Loucy (cell line): ENCODE results near the gene AMFR.
A peak's percentile ranks its signal among the peaks of the same experiment; 100 is the strongest.

Source experiments
- H2AFZ ChIP-seq: fragments of 200-600 bp; sonication (generic); 2 replicates; pipeline ENCODE4 v1.6.0; 2016; ENCODE audit warnings: antibody characterized with exemption, mild to moderate bottlenecking, low read length, moderate library complexity
- H3F3A ChIP-seq: fragments of 200-600 bp; 2 replicates; pipeline ENCODE4 v1.6.0; 2016; ENCODE audit warnings: antibody characterized with exemption, low read depth, mild to moderate bottlenecking
- H3K27me3 ChIP-seq: fragments of 200-600 bp; sonication (generic); 2 replicates; pipeline ENCODE4 v1.6.1; 2014; ENCODE audit warnings: low read length, mild to moderate bottlenecking; ENCODE audit not compliant: insufficient read depth, poor library complexity, severe bottlenecking
- H3K36me3 ChIP-seq: fragments of 200-600 bp; sonication (generic); 2 replicates; pipeline ENCODE4 v1.6.1; 2016; ENCODE audit warnings: low read length; ENCODE audit not compliant: insufficient read depth
- H3K4me1 ChIP-seq: fragments of 200-600 bp; sonication (generic); 2 replicates; pipeline ENCODE4 v1.5.1; 2014; ENCODE audit warnings: low read length, mild to moderate bottlenecking; ENCODE audit not compliant: insufficient read depth, poor library complexity, severe bottlenecking
- H3K4me2 ChIP-seq: fragments of 200-600 bp; sonication (generic); 2 replicates; pipeline ENCODE4 v1.6.0; 2014; ENCODE audit warnings: antibody characterized with exemption, low read length, low read depth, mild to moderate bottlenecking; ENCODE audit not compliant: poor library complexity, severe bottlenecking
- H3K4me3 ChIP-seq: fragments of 200-600 bp; sonication (generic); 2 replicates; pipeline ENCODE4 v1.5.1; 2014; ENCODE audit warnings: low read length, mild to moderate bottlenecking, mixed read lengths; ENCODE audit not compliant: poor library complexity, severe bottlenecking
- H3K79me2 ChIP-seq: fragments of 200-600 bp; sonication (generic); 2 replicates; pipeline ENCODE4 v1.6.1; 2014; ENCODE audit warnings: low read length; ENCODE audit not compliant: insufficient read depth
- H3K9ac ChIP-seq: fragments of 200-600 bp; sonication (generic); 2 replicates; pipeline ENCODE4 v1.6.0; 2014; ENCODE audit warnings: mild to moderate bottlenecking, low read depth, low read length, moderate library complexity; ENCODE audit not compliant: poor library complexity, severe bottlenecking
- H3K9me2 ChIP-seq: fragments of 200-600 bp; sonication (generic); replicated peaks from 2 replicates; pipeline ENCODE4 v1.6.1; 2016; ENCODE audit warnings: low read depth, low read length, mixed read lengths
- H3K9me3 ChIP-seq: fragments of 200-600 bp; sonication (generic); 2 replicates; pipeline ENCODE4 v1.6.1; 2014; ENCODE audit warnings: mild to moderate bottlenecking, antibody characterized with exemption, low read length, low read depth; ENCODE audit not compliant: insufficient read depth
- H4K20me1 ChIP-seq: fragments of 200-600 bp; sonication (generic); 2 replicates; pipeline ENCODE4 v1.6.0; 2014; ENCODE audit warnings: antibody characterized with exemption, low read length, mild to moderate bottlenecking; ENCODE audit not compliant: insufficient read depth, poor library complexity, severe bottlenecking
- EZH2phosphoT487 ChIP-seq: fragments of 200-600 bp; IDR thresholded peaks from 2 replicates; pipeline ENCODE4 v1.6.1; 2018; ENCODE audit warnings: antibody characterized with exemption, mild to moderate bottlenecking, moderate library complexity, borderline replicate concordance
- TF ChIP-seq, protein P1 (sequence below): fragments of 200-600 bp; sonication (generic); conservative IDR thresholded peaks from 2 replicates; pipeline ENCODE4 v1.5.1; 2014; ENCODE audit warnings: mild to moderate bottlenecking, antibody characterized with exemption, low read length

AMFR gene

GRCh38 chr16:56356276-56357240 is 68.8 kb downstream of the AMFR start:
- Histone ChIP-seq H4K20me1 (no peaks in the 10 kb centered on the region), H3K4me2 (peak overlapping the region; percentile 60), H3F3A (no peaks in the 10 kb centered on the region), H3K4me1 (no peaks in the 10 kb centered on the region), H3K9me3 (no peaks in the 10 kb centered on the region), H3K9ac (peak overlapping the region; percentile 42), H3K27me3 (no peaks in the 10 kb centered on the region), H3K9me2 (no peaks in the 10 kb centered on the region), H3K36me3 (no peaks in the 10 kb centered on the region; the same call in 1 of the 2 replicates), H2AFZ (peak overlapping the region; percentile 77), H3K4me3 (peak overlapping the region; percentile 49), H3K79me2 (no peaks in the 10 kb centered on the region)
- TF ChIP-seq EZH2phosphoT487, result no peak
- TF ChIP-seq, protein P1, sequence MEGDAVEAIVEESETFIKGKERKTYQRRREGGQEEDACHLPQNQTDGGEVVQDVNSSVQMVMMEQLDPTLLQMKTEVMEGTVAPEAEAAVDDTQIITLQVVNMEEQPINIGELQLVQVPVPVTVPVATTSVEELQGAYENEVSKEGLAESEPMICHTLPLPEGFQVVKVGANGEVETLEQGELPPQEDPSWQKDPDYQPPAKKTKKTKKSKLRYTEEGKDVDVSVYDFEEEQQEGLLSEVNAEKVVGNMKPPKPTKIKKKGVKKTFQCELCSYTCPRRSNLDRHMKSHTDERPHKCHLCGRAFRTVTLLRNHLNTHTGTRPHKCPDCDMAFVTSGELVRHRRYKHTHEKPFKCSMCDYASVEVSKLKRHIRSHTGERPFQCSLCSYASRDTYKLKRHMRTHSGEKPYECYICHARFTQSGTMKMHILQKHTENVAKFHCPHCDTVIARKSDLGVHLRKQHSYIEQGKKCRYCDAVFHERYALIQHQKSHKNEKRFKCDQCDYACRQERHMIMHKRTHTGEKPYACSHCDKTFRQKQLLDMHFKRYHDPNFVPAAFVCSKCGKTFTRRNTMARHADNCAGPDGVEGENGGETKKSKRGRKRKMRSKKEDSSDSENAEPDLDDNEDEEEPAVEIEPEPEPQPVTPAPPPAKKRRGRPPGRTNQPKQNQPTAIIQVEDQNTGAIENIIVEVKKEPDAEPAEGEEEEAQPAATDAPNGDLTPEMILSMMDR, result peak; percentile 71

- Histone ChIP-seq H3K9ac (no peak overlapping the region), H3K4me2 (peak overlapping the region; percentile 60), H3K36me3 (no peaks in the 10 kb centered on the region; the same call in 1 of the 2 replicates), H3K9me2 (no peaks in the 10 kb centered on the region), H2AFZ (peak overlapping the region; percentile 77), H3K27me3 (no peaks in the 10 kb centered on the region), H3F3A (no peaks in the 10 kb centered on the region), H3K9me3 (no peaks in the 10 kb centered on the region), H3K4me3 (no peak overlapping the region), H3K79me2 (no peaks in the 10 kb centered on the region), H4K20me1 (no peaks in the 10 kb centered on the region), H3K4me1 (no peaks in the 10 kb centered on the region)
- TF ChIP-seq EZH2phosphoT487, result no peak
- TF ChIP-seq, protein P1, result no peak
These were observed 69.5 kb downstream of the AMFR start for GRCh38 chr16:56355786-56356275.

GRCh38 chr16:56355221-56355620 is 70.1 kb downstream of the AMFR start:
- Histone ChIP-seq H3K79me2 (no peaks in the 10 kb centered on the region), H3K27me3 (no peaks in the 10 kb centered on the region), H3K9me2 (no peaks in the 10 kb centered on the region), H2AFZ (no peak overlapping the region), H3K4me3 (no peak overlapping the region), H3F3A (no peaks in the 10 kb centered on the region), H3K9ac (no peak overlapping the region), H4K20me1 (no peaks in the 10 kb centered on the region), H3K4me1 (no peaks in the 10 kb centered on the region), H3K9me3 (no peaks in the 10 kb centered on the region), H3K36me3 (no peaks in the 10 kb centered on the region; the same call in 1 of the 2 replicates), H3K4me2 (no peak overlapping the region)
- TF ChIP-seq, protein P1, result no peak
- no peak for TF ChIP-seq EZH2phosphoT487
